ENCODE measurements around the gene MYO7B.

The MYO7B gene

DNA sequence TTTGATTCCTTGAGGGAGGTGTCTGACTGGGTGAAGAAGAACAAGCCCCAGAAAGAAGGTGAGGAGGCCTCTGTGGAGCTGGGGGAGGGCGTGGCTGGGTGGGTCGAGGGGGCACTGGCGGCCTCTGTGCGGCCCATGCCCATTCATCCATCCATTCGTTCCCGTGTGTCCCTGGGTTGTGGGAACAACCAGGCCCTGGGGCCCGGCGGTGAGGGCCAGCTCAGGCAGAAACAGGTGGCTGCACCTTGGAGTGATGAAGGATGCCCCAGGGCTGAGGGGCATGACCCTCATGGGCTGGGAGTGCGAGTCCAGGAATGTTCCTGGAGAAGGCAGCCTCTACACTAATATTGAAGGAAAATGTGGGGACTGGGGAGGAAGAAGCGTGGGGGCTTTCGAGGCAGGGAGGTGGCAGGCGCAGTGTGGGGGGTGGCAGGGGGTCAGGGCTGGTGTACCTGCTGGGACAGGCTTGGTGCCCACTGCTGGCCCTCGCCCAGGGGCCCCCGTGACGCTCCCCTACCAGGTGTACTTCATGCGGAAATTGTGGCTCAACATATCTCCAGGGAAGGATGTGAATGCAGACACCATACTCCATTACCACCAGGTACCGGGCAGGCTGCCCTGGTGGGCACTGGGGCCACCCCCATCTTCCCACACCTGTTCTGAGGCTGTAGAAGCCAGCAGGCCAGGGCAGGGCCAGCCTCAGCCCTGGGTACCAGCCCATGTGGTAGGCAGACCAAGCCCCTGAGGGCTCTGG, 99.3 kb downstream of the MYO7B start:
- no peak for TF ChIP-seq POLR2A (IDR thresholded peaks at IDR 0.05; ENCODE audit: low read depth, low read length)
- FAIRE-seq (no peak), DNase-seq (ENCODE audit: insufficient read length, low spot score) (no peak)

DNA sequence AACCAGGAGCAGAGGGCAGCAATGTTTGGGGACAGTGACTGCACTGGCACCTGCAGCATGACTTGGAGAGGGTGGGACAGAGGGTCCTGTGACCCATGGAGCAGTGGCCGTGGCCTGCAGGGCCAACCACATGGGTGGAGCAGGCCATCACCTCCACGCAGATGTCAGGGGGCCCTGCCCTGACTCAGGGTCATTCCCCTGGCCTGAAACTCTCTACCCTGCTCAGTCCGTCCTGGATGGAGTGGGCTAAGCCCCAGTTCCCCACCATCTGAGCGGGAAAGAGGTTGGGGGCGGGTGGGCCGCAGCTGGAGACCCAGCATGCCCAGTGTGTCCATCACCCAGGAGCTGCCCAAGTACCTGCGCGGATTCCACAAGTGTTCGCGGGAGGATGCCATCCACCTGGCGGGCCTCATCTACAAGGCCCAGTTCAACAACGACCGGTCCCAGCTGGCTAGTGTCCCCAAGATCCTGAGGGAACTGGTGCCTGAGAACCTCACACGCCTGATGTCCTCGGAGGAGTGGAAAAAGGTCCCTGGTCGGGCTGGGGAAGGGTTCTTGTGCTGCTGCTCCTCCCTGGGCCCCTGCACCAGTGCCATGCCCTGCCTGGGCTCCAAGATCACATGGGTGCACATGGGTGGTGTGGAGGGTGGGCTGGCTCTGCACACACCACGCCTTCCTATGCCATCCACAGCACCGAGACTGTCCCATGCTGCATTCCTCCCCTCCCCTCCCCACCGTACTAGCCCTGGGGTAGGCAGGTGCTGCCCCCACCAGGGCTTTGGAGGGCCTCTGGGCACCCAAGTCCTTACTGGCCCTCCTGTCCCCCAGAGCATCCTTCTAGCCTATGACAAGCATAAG, 100.1 kb downstream of the MYO7B start:
- DNase-seq (ENCODE audit: insufficient read length, low spot score) = no peak
- no peak for FAIRE-seq
- TF ChIP-seq POLR2A (IDR thresholded peaks at IDR 0.05; ENCODE audit: low read depth, low read length) = no peak

DNA sequence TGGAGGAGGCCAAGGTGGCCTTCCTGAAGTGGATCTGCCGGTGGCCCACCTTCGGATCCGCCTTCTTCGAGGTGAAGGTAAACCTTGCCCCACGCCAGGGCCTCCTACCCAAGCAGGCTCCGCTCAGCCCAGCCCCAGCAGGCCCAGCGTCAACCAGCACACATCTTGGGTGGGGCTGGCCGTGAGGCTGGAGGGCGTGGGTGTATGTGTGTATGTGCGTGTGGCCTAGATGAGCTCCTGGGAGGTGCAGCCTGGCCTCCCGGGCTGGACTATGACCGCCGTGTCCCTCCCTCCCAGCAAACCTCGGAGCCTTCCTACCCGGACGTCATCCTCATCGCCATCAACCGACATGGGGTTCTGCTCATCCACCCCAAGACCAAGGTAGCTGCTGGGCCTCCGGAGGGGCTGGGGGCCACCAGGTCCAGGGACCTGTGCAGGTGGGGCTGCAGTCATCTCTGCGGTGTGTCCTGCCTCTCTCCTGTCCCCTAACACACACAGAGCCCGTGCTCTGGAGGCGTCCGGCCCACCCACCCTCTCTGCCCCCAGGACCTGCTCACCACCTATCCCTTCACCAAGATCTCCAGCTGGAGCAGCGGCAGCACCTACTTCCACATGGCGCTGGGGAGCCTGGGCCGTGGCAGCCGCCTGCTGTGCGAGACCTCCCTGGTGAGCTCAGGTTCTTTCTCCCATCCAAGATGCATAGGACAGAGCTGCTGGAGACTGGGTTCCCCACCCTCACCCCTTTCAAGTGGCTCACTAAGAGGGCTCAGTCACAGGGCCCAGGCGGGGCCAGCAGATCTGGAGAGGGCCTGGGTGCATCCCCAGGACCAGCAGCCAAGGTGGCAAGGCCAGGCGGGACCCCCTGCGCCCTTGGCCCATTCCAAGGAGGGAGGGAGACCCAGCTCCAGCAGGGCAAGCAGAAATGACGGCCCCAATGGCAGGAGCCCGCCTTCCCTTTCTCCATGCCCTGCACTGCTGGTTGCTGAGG, 101.1 kb downstream of the MYO7B start:
- TF ChIP-seq POLR2A (IDR thresholded peaks at IDR 0.05; ENCODE audit: low read depth, low read length) = no peak
- no peak for DNase-seq (ENCODE audit: insufficient read length, low spot score)
- no peak for FAIRE-seq

DNA sequence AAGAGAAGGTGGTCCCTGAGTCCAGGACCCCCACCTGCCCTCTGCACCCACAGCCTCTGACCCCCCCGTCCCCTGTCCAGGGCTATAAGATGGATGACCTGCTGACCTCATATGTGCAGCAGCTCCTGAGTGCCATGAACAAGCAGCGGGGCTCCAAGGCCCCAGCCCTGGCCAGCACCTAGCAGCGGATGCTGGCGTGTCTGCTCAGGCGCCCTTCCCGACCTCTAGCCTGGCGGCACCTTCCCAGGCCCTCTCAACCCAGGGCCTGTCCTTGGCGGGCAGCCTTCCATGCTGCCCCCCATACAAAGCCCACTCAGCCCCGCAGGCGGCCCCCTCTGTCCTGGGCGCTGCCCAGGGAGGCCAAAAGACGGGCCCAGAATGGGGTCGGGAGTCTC, 101.8 kb downstream of the MYO7B start:
- DNase-seq (ENCODE audit: insufficient read length, low spot score) (no peak), FAIRE-seq (no peak)
- TF ChIP-seq POLR2A (IDR thresholded peaks at IDR 0.05; ENCODE audit: low read depth, low read length) = no peak

DNA sequence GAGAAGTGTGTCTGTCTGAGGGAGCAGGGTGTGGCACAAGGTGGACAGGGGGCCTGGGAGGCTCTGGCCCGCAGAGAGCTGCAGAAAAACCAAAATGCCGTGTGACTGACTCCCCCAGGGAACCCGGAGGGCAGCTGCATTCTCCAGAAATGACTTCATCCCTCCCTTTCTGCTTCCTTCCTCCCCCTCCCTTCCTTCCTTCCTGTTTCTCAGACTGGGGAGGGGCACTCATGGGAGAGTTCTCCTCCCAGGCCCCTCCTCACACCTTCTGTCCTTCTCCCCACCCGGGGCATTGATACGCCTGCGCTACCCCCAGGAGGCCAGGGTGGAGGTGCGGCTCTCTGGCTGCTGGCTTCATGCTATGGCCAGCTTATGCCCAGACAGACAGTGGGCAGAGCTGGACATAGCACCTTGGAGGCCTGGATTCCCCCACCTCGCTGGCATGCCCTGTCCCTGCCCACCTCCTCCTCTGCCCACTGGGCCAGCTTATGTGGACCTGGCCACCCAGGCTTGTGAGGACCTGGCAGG, 102.3 kb downstream of the MYO7B start:
- FAIRE-seq = peak; percentile 86
- no peak for TF ChIP-seq POLR2A (IDR thresholded peaks at IDR 0.05; ENCODE audit: low read depth, low read length)
- DNase-seq (ENCODE audit: insufficient read length, low spot score) = peak; percentile 93

DNA sequence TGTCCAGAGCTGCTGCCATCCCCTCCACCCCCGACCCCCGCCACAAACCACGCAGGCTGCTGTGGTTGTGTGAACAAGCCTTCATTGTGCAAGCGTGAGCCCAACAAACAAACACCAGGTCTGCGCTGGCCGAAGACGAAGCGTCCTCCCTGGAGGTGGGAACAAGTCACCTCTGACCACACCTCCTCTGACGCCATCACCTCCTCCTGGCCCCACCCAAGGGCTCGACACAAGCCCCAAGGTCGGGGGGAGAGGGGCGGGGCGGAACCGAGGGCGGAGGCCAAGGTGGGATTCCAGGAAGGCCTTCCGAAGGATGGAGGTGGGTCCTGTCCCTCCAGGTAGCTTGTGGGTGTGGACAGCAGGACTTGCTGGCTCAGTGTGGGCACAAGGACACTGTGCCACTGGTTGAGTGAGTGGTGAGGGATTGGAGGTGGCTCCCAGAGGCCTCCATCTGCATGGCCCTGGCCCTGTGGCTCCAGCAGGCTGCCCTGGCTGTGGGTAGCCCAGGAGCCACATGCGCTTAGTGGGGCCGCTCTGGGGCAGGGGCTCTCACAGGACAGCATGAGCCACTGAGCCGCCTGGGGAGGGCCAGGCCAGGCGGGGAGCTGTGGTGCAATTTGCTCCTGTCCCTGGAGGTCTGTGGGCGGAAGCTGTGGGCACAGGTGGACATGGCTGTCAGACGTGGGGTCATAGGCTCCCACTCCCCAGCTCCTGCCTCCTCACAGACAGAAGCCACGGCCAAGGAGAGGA, 103.1 kb downstream of the MYO7B start:
- DNase-seq (ENCODE audit: insufficient read length, low spot score) (no peak), FAIRE-seq (no peak)
- TF ChIP-seq POLR2A (IDR thresholded peaks at IDR 0.05; ENCODE audit: low read depth, low read length) = no peak

DNA sequence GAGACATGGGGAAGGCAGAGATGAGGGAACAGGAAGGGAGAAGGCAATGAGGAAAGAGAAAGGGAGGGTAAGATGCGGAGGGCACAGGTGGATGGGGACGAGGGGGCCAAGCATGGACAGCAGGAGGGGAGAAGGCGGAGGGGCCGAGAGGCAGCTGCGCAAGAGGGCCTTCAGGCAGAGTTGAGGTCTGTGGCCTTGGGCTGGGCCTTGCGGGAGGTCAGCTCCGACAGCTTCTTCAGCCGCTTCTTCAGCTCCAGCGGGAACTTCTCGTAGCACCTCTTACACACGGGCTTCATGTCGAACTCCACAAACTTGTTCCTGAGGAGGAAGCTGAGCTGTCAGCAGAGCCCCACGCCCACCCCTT, 103.6 kb downstream of the MYO7B start:
- DNase-seq (ENCODE audit: insufficient read length, low spot score) (no peak), FAIRE-seq (no peak)
- no peak for TF ChIP-seq POLR2A (IDR thresholded peaks at IDR 0.05; ENCODE audit: low read depth, low read length)

DNA sequence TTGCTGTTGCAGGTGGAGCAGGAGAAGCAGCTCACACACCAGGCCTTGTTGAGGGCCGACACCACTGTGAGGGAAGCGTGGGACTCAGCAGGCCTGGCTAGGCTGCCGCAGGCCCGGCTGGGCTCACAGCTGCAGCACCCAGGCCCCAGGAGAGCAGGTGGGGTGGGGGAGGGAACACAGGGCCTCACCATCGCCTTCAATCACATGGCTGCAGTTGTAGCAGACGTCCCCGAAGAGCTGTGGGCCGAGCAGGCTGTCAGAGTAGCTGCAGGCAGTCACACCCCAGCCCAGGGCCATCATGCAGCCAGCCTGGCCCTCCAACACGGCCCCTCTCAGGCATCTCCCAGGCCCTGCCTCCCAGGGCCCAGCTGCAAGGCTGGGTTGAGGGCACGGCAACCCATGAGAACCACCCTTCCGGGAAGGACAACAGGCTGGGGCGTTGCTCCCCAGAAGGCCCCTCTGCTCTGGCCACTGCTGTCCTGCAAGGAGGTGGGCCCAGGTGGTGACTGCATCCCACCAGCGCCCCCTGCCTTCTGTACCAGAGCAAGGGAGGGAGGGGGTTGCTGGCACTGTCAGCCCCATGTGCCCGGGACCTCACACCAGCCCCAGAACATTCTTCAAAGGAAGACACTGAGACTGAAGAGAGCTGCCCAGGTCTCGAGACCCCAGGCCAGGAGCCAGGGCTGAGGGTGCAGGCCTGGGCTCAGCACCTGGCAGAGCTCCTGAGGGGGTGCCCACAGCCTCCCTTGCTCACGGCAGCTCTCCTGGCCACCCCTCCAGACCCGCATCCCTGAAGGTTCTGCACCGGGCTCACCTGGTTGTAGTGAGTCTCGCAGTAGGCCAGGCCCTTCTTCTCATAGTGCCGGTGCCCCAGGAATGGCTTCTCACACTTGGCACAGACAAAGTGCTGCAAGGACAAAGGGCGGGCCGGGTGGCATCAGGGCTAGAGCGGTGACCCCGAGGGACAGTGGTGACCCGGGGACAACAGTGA, 104.9 kb downstream of the MYO7B start:
- TF ChIP-seq POLR2A (IDR thresholded peaks at IDR 0.05; ENCODE audit: low read depth, low read length) = no peak
- DNase-seq (ENCODE audit: insufficient read length, low spot score) = no peak
- no peak for FAIRE-seq

DNA sequence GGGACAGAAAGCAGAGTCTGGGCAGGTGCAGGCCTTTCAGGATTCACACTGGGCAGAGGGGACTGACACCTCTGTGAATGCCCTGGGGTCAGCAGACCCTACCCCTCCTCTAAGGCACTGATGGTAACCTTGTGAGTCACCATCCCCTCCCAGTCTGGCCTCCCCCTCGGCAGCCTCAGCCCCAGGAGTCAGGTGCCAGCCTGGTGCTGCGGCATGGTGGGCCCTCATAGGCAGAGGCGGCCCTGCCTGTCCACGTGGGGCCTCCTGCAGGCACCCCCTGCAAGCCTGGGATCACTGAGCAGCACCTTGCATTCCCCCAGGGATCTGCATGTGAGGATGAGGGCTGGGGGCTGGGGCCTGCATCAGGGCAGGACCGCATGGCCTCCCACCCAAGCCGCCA, 105.7 kb downstream of the MYO7B start:
- no peak for TF ChIP-seq POLR2A (IDR thresholded peaks at IDR 0.05; ENCODE audit: low read depth, low read length)
- DNase-seq (ENCODE audit: insufficient read length, low spot score) (no peak), FAIRE-seq (no peak)

DNA sequence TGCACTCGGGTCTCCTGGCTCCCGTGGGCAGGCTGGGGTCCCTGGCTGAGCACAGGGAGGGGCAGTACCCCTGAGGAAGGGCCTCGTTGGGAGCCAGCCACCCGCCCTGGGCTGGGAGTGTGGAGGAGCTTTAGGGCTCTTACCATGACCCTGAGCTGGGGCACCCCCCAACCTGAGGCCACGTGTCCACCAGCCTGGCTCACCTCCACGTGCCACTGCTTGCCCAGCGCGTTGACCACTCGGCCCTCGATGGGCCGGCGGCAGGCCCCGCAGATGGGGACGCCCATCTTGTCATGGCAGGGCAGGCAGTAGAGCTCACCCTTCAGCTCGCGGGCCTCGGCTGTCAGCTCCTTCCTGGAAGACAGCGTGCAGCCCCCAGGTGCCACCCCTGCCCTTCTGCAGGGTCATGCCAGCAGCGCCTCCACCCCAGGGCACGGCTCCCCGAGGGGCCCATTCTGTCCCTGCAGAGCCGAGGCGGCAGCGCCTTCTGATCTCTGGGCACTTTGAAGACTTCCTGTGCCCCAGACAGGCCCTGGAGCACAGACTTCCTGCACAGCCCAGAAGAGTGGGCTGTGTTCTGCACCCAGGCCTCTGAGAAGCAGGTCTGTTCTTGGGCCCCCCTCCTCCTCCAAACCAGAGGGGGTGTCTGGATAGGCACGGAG, 106.5 kb downstream of the MYO7B start:
- DNase-seq (ENCODE audit: insufficient read length, low spot score) (no peak), FAIRE-seq (no peak)
- TF ChIP-seq POLR2A (IDR thresholded peaks at IDR 0.05; ENCODE audit: low read depth, low read length) = no peak

DNA sequence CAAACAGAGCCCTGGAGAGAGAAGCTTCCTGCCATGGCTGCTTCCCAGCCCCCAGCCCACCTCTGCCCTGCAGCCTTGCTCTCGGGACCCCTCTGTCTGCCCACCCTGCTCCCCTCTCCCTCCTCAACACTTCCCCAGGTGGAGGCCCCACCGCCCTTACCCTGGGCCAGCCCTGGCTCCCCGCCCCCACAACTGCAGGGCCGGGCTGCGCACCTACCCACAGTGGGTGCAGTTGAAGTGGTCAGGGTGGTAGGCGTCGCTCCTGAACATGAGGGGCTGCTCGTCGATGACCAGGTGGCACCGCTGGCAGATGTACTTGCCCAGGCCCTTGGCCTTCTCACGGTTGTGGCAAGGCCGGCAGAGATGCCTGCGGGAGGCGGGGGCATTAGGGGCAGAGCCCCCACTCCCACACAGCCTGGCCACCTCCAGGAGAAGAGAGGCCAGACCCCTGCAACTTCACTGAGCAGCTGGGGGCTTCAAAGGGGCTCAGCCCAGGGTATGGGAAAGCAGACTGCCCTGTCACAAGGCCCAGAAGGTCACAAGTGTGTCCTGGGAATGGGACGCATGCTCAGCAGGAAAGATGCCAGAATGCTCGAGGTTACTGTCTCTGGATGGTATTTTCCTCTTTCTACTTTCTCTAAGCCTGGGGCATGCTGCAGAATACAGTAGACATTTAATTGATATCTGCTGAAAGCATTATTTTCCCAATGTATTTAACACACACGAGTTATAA, 107.4 kb downstream of the MYO7B start:
- DNase-seq (ENCODE audit: insufficient read length, low spot score) (no peak), FAIRE-seq (no peak)
- TF ChIP-seq POLR2A (IDR thresholded peaks at IDR 0.05; ENCODE audit: low read depth, low read length) = no peak
